ENCODE measurements around the gene RORC. TPM values are rescaled to one million over a fixed set of nuclear protein-coding genes. Genes with fewer than 3 reads are reported as not detected.
"Not testable (repeated sequence)": the region's sequence is repeated elsewhere in the genome, so short reads cannot be mapped to it uniquely, and the experiment has no call there.

The RORC gene
- total RNA-seq, 4 donors from 2014 or later, result 0.21 to 0.90 TPM; not detected in 2

- Histone ChIP-seq H3K36me3 (no peaks in the 10 kb centered on the region), H3K27me3 (no peaks in the 10 kb centered on the region), H3K9me3 (no peaks in the 10 kb centered on the region), H3K4me3 (no peak overlapping the region), H3K27ac (no peak overlapping the region), H3K4me1 (no peaks in the 10 kb centered on the region)
- TF ChIP-seq POLR2A (IDR thresholded peaks at IDR 0.05) (no peak), EP300 (IDR thresholded peaks at IDR 0.05) (no peak)
- TF ChIP-seq, protein P1, sequence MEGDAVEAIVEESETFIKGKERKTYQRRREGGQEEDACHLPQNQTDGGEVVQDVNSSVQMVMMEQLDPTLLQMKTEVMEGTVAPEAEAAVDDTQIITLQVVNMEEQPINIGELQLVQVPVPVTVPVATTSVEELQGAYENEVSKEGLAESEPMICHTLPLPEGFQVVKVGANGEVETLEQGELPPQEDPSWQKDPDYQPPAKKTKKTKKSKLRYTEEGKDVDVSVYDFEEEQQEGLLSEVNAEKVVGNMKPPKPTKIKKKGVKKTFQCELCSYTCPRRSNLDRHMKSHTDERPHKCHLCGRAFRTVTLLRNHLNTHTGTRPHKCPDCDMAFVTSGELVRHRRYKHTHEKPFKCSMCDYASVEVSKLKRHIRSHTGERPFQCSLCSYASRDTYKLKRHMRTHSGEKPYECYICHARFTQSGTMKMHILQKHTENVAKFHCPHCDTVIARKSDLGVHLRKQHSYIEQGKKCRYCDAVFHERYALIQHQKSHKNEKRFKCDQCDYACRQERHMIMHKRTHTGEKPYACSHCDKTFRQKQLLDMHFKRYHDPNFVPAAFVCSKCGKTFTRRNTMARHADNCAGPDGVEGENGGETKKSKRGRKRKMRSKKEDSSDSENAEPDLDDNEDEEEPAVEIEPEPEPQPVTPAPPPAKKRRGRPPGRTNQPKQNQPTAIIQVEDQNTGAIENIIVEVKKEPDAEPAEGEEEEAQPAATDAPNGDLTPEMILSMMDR (IDR thresholded peaks at IDR 0.05), result no peak
- no peak for DNase-seq (ENCODE audit: low spot score in 2 of 2)
- WGBS, 2 donors, result 75 to 76% methylated on average over 6 of the region's 6 CpGs
These were observed 28.3 kb upstream of the RORC start for GRCh38 chr1:151859891-151860293.

DNA sequence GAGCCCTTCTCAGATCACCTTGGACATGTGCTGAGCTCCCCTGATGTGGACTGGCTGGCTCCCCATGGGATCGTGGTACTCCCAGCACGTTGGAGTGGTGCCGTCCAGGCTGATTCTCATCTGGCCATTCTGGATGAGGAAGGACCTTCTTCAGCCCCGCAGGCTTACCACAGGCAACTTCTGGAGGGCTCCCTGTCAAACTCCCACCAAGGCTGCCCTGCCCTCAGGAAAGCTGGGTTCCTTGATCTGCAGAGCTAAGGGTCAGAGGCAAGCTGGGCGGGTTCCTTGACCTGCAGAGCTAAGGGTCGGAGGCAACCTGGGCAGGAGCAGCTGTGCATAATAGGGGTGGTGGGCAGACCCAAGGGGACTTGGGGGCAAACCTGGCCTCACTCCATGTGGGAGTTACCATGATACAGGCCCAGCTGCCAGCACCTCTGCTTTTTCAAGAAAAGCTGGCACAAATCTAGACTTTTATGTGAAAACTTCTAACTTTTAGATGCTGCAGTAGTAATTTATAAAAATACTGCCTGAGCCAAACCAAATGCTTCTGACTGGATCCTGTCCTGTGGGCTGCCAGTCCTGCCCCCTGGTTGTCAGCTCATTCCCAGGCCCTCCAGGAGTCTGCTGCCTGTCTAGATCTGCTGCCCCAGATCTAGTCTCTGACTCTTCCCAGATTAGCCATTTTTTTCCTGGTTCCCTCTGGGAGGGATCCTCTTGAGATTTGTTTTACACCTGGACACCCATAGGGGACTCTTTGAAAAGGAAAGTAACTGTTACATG is 27.5 kb upstream of the RORC start:
- WGBS, 2 donors, result 90 to 91% methylated on average over 5 to 6 of the region's 6 CpGs
- H3K4me1 ChIP-seq, result no peaks in the 10 kb centered on the region
- no peaks in the 10 kb centered on the region for H3K36me3 ChIP-seq
- no peak overlapping the region for H3K4me3 ChIP-seq
- DNase-seq (ENCODE audit: low spot score in 2 of 2), result no peak
- H3K9me3 ChIP-seq, result no peaks in the 10 kb centered on the region
- TF ChIP-seq, protein P1 (IDR thresholded peaks at IDR 0.05), result no peak
- TF ChIP-seq POLR2A (IDR thresholded peaks at IDR 0.05), result no peak
- no peaks in the 10 kb centered on the region for H3K27me3 ChIP-seq
- no peak overlapping the region for H3K27ac ChIP-seq

- H3K27ac ChIP-seq, result no peak overlapping the region
- no peaks in the 10 kb centered on the region for H3K9me3 ChIP-seq
- 59 to 61% methylated on average over 3 of the region's 3 CpGs for WGBS, 2 donors
- no peaks in the 10 kb centered on the region for H3K36me3 ChIP-seq
- no peak overlapping the region for H3K4me3 ChIP-seq
- TF ChIP-seq, protein P1 (IDR thresholded peaks at IDR 0.05), result no peak
- TF ChIP-seq EP300 (IDR thresholded peaks at IDR 0.05), result no peak
- no peak for TF ChIP-seq POLR2A (IDR thresholded peaks at IDR 0.05)
- no peaks in the 10 kb centered on the region for H3K27me3 ChIP-seq
- no peaks in the 10 kb centered on the region for H3K4me1 ChIP-seq
- no peak for DNase-seq (ENCODE audit: low spot score in 2 of 2)
These were observed 26.6 kb upstream of the RORC start for GRCh38 chr1:151858030-151858746.

DNA sequence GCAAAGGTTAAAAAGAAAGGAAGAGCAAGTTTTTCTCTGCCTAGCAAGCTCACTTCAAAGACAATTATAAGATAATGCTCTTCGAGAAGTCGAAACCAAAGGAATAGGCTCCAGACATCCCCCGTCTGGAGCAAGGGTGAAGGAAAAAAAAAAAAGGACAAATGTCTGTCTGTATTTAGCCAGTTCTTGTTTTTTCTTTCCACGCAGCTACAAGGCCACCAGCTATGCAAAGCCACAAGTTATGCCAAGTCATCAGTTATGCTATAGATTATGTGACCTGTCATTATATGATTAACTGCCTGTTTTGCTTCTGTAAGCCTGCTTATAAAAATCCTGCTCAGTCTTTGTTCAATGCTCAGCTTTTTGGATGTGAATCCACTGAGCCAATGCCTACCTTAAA is 24.3 kb upstream of the RORC start:
- WGBS, 2 donors, result 18 to 25% methylated on average over 4 of the region's 4 CpGs
- H3K4me3 ChIP-seq, result no peak overlapping the region
- TF ChIP-seq POLR2A (IDR thresholded peaks at IDR 0.05) (no peak), EP300 (IDR thresholded peaks at IDR 0.05) (no peak)
- TF ChIP-seq, protein P1 (IDR thresholded peaks at IDR 0.05), result no peak
- no peaks in the 10 kb centered on the region for H3K4me1 ChIP-seq
- H3K36me3 ChIP-seq, result no peaks in the 10 kb centered on the region
- no peak overlapping the region for H3K27ac ChIP-seq
- no peak for DNase-seq (ENCODE audit: low spot score in 2 of 2)
- no peaks in the 10 kb centered on the region for H3K9me3 ChIP-seq
- no peaks in the 10 kb centered on the region for H3K27me3 ChIP-seq

- not testable (repeated sequence) for H3K36me3 ChIP-seq; H3K27me3 ChIP-seq; H3K27ac ChIP-seq; H3K9me3 ChIP-seq; H3K4me3 ChIP-seq; DNase-seq (ENCODE audit: low spot score in 2 of 2); H3K4me1 ChIP-seq
- 65 to 66% methylated on average over 8 of the region's 8 CpGs for WGBS, 2 donors
These were observed 23.9 kb upstream of the RORC start for GRCh38 chr1:151855516-151855915.
